Glutamatergic neuron (in vitro differentiated cells): ENCODE results near the gene PADI1. TPM values are rescaled to one million over a fixed set of nuclear protein-coding genes. Genes with fewer than 3 reads are reported as not detected.

Experiments used
- DNase-seq: peaks from one replicate; pipeline ENCODE4 v3.0.0; 2022
- H3K27ac Mint-ChIP-seq: one replicate; pipeline ENCODE4 v1.8.0; 2020; ENCODE audit warnings: mild to moderate bottlenecking, mixed read lengths, inconsistent platforms; ENCODE audit not compliant: unreplicated experiment
- H3K27me3 Mint-ChIP-seq: one replicate; pipeline ENCODE4 v1.8.0; 2020; ENCODE audit warnings: mild to moderate bottlenecking, moderate library complexity, mixed read lengths, inconsistent platforms; ENCODE audit not compliant: unreplicated experiment
- H3K36me3 Mint-ChIP-seq: one replicate; pipeline ENCODE4 v1.8.0; 2020; ENCODE audit warnings: mild to moderate bottlenecking, mixed read lengths, inconsistent platforms; ENCODE audit not compliant: unreplicated experiment
- H3K4me1 Mint-ChIP-seq: one replicate; pipeline ENCODE4 v1.8.0; 2020; ENCODE audit warnings: mild to moderate bottlenecking, low read depth, mixed read lengths, inconsistent platforms; ENCODE audit not compliant: unreplicated experiment
- H3K4me3 Mint-ChIP-seq: one replicate; pipeline ENCODE4 v1.8.0; 2020; ENCODE audit warnings: mild to moderate bottlenecking, mixed read lengths, inconsistent platforms; ENCODE audit not compliant: unreplicated experiment
- H3K9me3 Mint-ChIP-seq: one replicate; pipeline ENCODE4 v1.8.0; 2020; ENCODE audit warnings: mild to moderate bottlenecking, moderate library complexity, mixed read lengths, inconsistent platforms; ENCODE audit not compliant: unreplicated experiment
- total RNA-seq: library from RNA; stranded (reverse); fragmentation: NEBNext Ultra II Directional; extraction: Animal tissue kit (Norgen Biotek cat#: 25700); gene quantifications from one replicate; pipeline ENCODE4 v1.2.1, GENCODE V29; 2021; ENCODE audit not compliant: unreplicated experiment
- TF ChIP-seq, protein P1 (sequence below): fragments of 200-600 bp; sonication (generic); IDR thresholded peaks from one replicate; pipeline ENCODE4 v1.5.0; 2021; ENCODE audit not compliant: partially characterized antibody, unreplicated experiment

The PADI1 gene
- total RNA-seq, 1 donor from 2014 or later: not detected

DNA sequence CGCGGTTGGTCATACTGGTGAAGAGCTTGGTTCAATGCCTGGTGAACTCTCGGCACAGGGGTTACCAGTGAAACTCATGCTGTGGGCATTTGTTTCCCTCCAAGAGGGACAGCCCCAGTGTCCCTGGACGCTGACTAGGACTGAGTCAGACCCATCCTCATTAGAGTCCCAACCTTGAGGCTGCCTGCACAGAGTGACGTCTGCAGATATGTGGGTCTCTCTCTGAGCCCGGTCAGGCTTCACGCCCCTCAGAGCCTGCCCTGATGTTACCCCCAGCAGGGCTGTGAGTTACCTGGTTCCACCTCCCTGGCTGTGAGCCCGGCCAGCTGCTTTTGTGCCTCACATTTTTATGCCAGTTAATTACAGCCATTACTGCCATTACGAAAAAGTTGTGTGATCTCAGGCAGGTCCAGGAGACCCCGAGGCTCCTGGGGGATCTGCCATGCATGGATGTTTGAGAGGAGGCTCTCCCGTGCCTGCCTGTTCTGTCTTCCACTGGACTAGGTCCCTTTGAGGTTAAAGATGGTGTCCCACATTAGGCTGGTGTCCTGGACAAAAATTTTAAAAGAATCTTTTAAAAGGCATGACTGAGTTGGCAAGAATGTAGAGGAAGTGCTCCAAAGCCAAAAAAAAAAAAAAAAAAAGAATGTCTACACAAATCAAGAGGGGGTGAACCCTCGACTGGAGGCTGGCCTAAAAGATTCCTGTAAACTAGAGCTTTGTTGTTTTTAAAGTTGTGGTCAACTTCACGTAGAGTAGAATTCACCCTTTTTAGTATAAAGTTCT lies 36.6 kb upstream of the PADI1 start:
- H3K27me3 Mint-ChIP-seq: peaks cover 14% of the 10 kb centered on the region
- no peaks in the 10 kb centered on the region for H3K4me1 Mint-ChIP-seq
- TF ChIP-seq, protein P1, sequence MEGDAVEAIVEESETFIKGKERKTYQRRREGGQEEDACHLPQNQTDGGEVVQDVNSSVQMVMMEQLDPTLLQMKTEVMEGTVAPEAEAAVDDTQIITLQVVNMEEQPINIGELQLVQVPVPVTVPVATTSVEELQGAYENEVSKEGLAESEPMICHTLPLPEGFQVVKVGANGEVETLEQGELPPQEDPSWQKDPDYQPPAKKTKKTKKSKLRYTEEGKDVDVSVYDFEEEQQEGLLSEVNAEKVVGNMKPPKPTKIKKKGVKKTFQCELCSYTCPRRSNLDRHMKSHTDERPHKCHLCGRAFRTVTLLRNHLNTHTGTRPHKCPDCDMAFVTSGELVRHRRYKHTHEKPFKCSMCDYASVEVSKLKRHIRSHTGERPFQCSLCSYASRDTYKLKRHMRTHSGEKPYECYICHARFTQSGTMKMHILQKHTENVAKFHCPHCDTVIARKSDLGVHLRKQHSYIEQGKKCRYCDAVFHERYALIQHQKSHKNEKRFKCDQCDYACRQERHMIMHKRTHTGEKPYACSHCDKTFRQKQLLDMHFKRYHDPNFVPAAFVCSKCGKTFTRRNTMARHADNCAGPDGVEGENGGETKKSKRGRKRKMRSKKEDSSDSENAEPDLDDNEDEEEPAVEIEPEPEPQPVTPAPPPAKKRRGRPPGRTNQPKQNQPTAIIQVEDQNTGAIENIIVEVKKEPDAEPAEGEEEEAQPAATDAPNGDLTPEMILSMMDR: no peak
- no peak overlapping the region for H3K27ac Mint-ChIP-seq
- no peak for DNase-seq
- peaks cover 7% of the 10 kb centered on the region for H3K36me3 Mint-ChIP-seq
- no peak overlapping the region for H3K4me3 Mint-ChIP-seq
- H3K9me3 Mint-ChIP-seq: peaks cover 2% of the 10 kb centered on the region

DNA sequence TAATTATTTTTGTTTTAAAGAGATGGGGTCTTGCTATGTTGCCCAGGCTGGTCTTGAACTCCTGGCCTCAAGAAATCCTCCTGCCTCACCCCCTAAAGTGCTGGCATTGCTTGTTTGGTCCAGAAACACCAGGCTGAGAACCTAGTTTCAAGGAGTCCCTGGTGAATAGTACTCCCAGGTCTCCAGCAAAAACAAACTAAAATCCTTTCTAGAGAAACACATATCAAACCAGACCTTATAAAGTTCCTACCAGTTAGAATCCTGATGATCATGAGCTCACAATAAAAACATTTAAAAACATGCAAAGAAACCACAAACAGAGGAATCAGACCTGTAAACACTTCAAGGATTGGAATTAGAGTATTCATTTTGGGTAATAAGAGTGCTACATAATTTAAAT lies 34.4 kb upstream of the PADI1 start:
- no peak overlapping the region for H3K4me3 Mint-ChIP-seq
- H3K9me3 Mint-ChIP-seq: peaks cover 3% of the 10 kb centered on the region
- DNase-seq: no peak
- H3K27me3 Mint-ChIP-seq: peaks cover 6% of the 10 kb centered on the region
- no peaks in the 10 kb centered on the region for H3K4me1 Mint-ChIP-seq
- H3K36me3 Mint-ChIP-seq: peaks cover 7% of the 10 kb centered on the region
- no peak overlapping the region for H3K27ac Mint-ChIP-seq
- TF ChIP-seq, protein P1: no peak

DNA sequence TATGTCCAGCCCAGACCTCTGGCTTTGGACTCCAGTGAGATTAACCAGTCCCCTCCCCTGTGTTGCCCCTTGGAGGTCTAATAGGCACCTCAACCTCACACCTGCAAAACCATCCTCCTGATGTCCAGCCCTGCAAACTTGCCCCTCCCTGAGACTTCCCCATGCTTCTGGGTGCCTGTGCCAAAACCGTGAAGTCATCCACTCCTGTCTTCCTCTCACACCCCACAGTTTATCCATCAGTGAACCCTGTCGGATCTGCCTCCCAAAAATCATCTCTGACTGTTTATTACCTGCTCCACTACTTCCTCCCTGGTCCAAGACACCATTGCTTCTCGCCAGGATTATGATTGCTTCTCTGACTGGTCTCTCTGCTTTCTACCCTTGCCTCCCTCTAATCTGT lies 31.7 kb upstream of the PADI1 start:
- no peak overlapping the region for H3K27ac Mint-ChIP-seq
- peaks cover 3% of the 10 kb centered on the region for H3K27me3 Mint-ChIP-seq
- no peak overlapping the region for H3K4me3 Mint-ChIP-seq

DNA sequence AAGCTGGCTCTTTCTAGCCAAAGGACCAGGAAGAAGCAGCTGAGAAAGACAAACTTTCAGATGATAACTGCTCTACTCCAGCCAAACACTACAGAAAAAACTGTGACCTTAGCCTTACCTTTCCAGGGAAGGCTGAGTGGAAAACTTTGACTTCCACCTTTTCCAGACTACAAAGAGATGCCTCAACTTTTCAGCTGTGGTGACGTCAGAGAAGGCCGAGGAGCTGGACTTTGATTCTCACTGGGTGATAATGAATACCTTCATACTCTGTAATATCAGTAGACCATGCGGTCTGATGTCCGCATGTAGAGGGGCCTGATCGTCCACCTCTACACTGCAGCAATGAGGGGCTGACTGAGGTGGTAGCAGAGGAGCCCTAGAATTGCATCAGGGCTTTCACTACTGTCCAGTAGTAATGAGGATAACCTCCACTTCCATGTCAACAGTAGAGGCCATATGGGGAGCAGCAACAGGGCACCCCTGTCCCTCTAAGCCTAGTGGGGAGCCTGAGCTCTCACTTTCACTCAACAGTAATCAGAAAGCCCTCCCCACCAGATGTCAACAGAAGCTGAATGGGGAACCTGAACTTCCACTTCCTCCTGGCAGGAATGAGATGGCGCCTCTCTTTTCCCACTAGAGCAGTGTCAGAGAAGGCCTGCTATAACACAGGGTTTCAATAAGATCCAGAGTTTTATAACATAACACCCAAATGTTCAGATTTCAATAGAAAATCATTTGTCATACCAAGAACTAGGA lies 28.4 kb upstream of the PADI1 start:
- Mint-ChIP-seq H3K9me3 (peaks cover 2% of the 10 kb centered on the region), H3K4me1 (no peaks in the 10 kb centered on the region), H3K36me3 (peaks cover 7% of the 10 kb centered on the region), H3K27ac (no peak overlapping the region), H3K4me3 (no peak overlapping the region), H3K27me3 (peaks cover 3% of the 10 kb centered on the region)
- TF ChIP-seq, protein P1: no peak
- DNase-seq: no peak

More for the DNA sequence above, 31.7 kb upstream of the PADI1 start:
- H3K4me1 Mint-ChIP-seq: no peaks in the 10 kb centered on the region
- peaks cover 7% of the 10 kb centered on the region for H3K36me3 Mint-ChIP-seq
- no peak for DNase-seq
- TF ChIP-seq, protein P1: no peak
- H3K9me3 Mint-ChIP-seq: peaks cover 3% of the 10 kb centered on the region

DNA sequence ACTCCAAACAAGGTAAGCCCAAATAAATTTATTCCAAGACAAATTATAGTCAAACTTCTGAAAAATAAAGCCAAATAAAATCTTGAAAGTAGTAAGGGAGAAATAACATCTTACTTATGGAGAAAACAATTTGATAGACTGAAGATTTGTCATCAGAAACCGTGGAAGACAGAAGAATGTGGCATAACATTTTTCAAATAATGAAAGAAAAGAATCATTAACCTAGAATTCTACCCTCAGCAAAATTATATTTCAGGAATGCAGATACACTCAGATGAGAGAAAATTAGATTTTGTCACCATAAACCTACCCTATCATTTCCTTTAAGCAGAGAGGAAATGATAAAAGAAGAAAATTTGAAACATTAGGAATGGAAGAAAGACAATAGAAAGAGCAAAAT lies 27.3 kb upstream of the PADI1 start:
- peaks cover 3% of the 10 kb centered on the region for H3K27me3 Mint-ChIP-seq
- H3K27ac Mint-ChIP-seq: no peak overlapping the region
- TF ChIP-seq, protein P1: no peak
- H3K36me3 Mint-ChIP-seq: peaks cover 7% of the 10 kb centered on the region
- H3K4me1 Mint-ChIP-seq: no peaks in the 10 kb centered on the region
- peaks cover 2% of the 10 kb centered on the region for H3K9me3 Mint-ChIP-seq
- DNase-seq: no peak
- H3K4me3 Mint-ChIP-seq: no peak overlapping the region
